ENCODE measurements around the gene PRDM16. TPM values are rescaled to one million over a fixed set of nuclear protein-coding genes. Genes with fewer than 3 reads are reported as not detected.

The PRDM16 gene
- total RNA-seq, 1 experiment from 2014 or later, result not detected

DNA sequence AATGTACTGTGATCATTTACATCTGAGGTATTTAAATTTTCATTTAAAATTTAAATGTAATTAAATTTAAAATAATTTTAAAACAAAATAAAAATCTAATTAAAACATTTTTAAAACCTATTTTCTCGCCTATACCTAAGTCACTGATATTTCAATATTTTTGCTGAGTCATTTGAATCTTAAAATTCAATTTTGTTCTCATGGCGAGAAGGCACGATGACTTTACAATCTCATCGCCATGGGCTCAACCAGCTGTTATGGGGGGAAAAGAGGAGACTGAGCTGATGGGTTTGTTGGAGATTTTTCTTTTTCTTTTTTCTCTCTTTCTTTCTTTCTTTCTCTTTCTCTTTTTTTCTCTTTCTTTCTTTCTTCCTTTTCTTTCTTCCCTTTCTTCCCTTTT, 89.3 kb downstream of the PRDM16 start:
- ChIA-PET CTCF (no interaction called here), POLR2A (no interaction called here)
- H3K4me1 Mint-ChIP-seq (ENCODE audit: insufficient read depth, unreplicated experiment), result no peaks in the 10 kb centered on the region
- TF ChIP-seq CTCF (IDR thresholded peaks at IDR 0.05; ENCODE audit: unreplicated experiment), result no peak
- no peaks in the 10 kb centered on the region for H3K36me3 Mint-ChIP-seq (ENCODE audit: insufficient read depth, unreplicated experiment)
- DNase-seq (ENCODE audit: unreplicated experiment), result no peak
- H3K9me3 Mint-ChIP-seq (ENCODE audit: unreplicated experiment), result peaks cover 10% of the 10 kb centered on the region
- BruUV-seq (replicated peaks), result no TSS peak
- H3K27ac Mint-ChIP-seq (ENCODE audit: low read depth, unreplicated experiment), result no peak overlapping the region
- H3K27me3 Mint-ChIP-seq (ENCODE audit: insufficient read depth, unreplicated experiment), result no peaks in the 10 kb centered on the region
- no peak overlapping the region for H3K4me3 Mint-ChIP-seq (ENCODE audit: unreplicated experiment)
- intact Hi-C loops (cut with micrococcal nuclease), result no loop called here

DNA sequence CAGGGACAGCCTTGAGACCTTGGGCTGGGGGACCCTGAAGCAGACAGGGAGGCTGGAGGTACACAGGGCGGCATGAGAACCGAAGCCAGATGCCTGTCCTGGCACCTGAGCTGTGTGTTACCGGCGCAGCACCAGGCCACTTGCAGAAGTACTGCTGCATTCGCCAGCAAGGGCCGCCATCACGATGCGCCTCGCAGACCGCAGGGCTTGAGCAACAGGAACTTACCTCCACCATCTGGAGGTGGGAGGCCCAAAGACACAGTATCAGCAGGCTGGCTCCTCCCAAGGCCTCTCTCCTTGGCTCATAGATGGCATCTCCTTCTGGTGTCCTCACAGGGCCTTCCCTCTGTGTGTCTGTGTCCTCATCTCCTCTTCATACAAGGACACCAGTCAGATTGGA, 90.1 kb downstream of the PRDM16 start:
- BruUV-seq (replicated peaks), result no TSS peak
- CTCF ChIA-PET, result no interaction called here
- Mint-ChIP-seq H3K27me3 (ENCODE audit: insufficient read depth, unreplicated experiment) (no peaks in the 10 kb centered on the region), H3K36me3 (ENCODE audit: insufficient read depth, unreplicated experiment) (no peaks in the 10 kb centered on the region), H3K4me1 (ENCODE audit: insufficient read depth, unreplicated experiment) (no peaks in the 10 kb centered on the region), H3K27ac (ENCODE audit: low read depth, unreplicated experiment) (no peak overlapping the region), H3K9me3 (ENCODE audit: unreplicated experiment) (peaks cover 10% of the 10 kb centered on the region), H3K4me3 (ENCODE audit: unreplicated experiment) (no peak overlapping the region)
- TF ChIP-seq CTCF (IDR thresholded peaks at IDR 0.05; ENCODE audit: unreplicated experiment), result no peak
- POLR2A ChIA-PET, result no interaction called here
- no peak for DNase-seq (ENCODE audit: unreplicated experiment)
- intact Hi-C loops (cut with micrococcal nuclease), result no loop called here

- ChIA-PET POLR2A (no interaction called here), CTCF (no interaction called here)
- peaks cover 10% of the 10 kb centered on the region for H3K9me3 Mint-ChIP-seq (ENCODE audit: unreplicated experiment)
- H3K4me3 Mint-ChIP-seq (ENCODE audit: unreplicated experiment), result no peak overlapping the region
- intact Hi-C loops (cut with micrococcal nuclease), result no loop called here
- no peak for DNase-seq (ENCODE audit: unreplicated experiment)
- no peak for TF ChIP-seq CTCF (IDR thresholded peaks at IDR 0.05; ENCODE audit: unreplicated experiment)
- no peaks in the 10 kb centered on the region for H3K27me3 Mint-ChIP-seq (ENCODE audit: insufficient read depth, unreplicated experiment)
- H3K4me1 Mint-ChIP-seq (ENCODE audit: insufficient read depth, unreplicated experiment), result no peaks in the 10 kb centered on the region
- no peak overlapping the region for H3K27ac Mint-ChIP-seq (ENCODE audit: low read depth, unreplicated experiment)
- BruUV-seq (replicated peaks), result no TSS peak
- no peaks in the 10 kb centered on the region for H3K36me3 Mint-ChIP-seq (ENCODE audit: insufficient read depth, unreplicated experiment)
Observed at GRCh38 chr1:3159996-3160395, 91.0 kb downstream of the PRDM16 start.

- CTCF ChIA-PET, result no interaction called here
- POLR2A ChIA-PET, result no interaction called here
- H3K4me3 Mint-ChIP-seq (ENCODE audit: unreplicated experiment), result no peak overlapping the region
- H3K27ac Mint-ChIP-seq (ENCODE audit: low read depth, unreplicated experiment), result no peak overlapping the region
- intact Hi-C loops (cut with micrococcal nuclease), result no loop called here
- no peaks in the 10 kb centered on the region for H3K36me3 Mint-ChIP-seq (ENCODE audit: insufficient read depth, unreplicated experiment)
- DNase-seq (ENCODE audit: unreplicated experiment), result no peak
- H3K4me1 Mint-ChIP-seq (ENCODE audit: insufficient read depth, unreplicated experiment), result no peaks in the 10 kb centered on the region
- H3K27me3 Mint-ChIP-seq (ENCODE audit: insufficient read depth, unreplicated experiment), result no peaks in the 10 kb centered on the region
- peaks cover 10% of the 10 kb centered on the region for H3K9me3 Mint-ChIP-seq (ENCODE audit: unreplicated experiment)
- no peak for TF ChIP-seq CTCF (IDR thresholded peaks at IDR 0.05; ENCODE audit: unreplicated experiment)
- BruUV-seq (replicated peaks), result no TSS peak
Observed at GRCh38 chr1:3160647-3161145, 91.7 kb downstream of the PRDM16 start.

All from MCF 10A (cell line).